ELR (cell line): ENCODE measurements around the gene TVP23C.
"Not testable (repeated sequence)": the region's sequence is repeated elsewhere in the genome, so short reads cannot be mapped to it uniquely, and the experiment has no call there.

Experiments used
- DNase-seq: peaks from one replicate; pipeline ENCODE4 v3.0.0-alpha.2; 2015; ENCODE audit warnings: low read depth

Gene TVP23C

GRCh38 chr17:15526292-15527218 lies 36.7 kb downstream of the TVP23C start:
- DNase-seq = peak; percentile 75

- DNase-seq = not testable (repeated sequence)
Observed at GRCh38 chr17:15524990-15525985, 38.0 kb downstream of the TVP23C start.

GRCh38 chr17:15516150-15516549 lies 47.1 kb downstream of the TVP23C start:
- peak; percentile 91 for DNase-seq

- DNase-seq = no peak
Observed at GRCh38 chr17:15514469-15514868, 48.8 kb downstream of the TVP23C start.

- no peak for DNase-seq
Observed at GRCh38 chr17:15513856-15514459, 49.3 kb downstream of the TVP23C start.

- DNase-seq = no peak
Observed at GRCh38 chr17:15513058-15513791, 50.1 kb downstream of the TVP23C start.

GRCh38 chr17:15512071-15512709 lies 51.1 kb downstream of the TVP23C start:
- DNase-seq = no peak

- DNase-seq = no peak
Observed at GRCh38 chr17:15511142-15511541, 52.1 kb downstream of the TVP23C start.

GRCh38 chr17:15510361-15510760 lies 52.9 kb downstream of the TVP23C start:
- DNase-seq = peak; percentile 83

GRCh38 chr17:15509095-15509494 lies 54.2 kb downstream of the TVP23C start:
- no peak for DNase-seq

- DNase-seq = no peak
Observed at GRCh38 chr17:15508466-15508865, 54.8 kb downstream of the TVP23C start.

- no peak for DNase-seq
Observed at GRCh38 chr17:15507896-15508295, 55.4 kb downstream of the TVP23C start.

GRCh38 chr17:15507001-15507400 lies 56.3 kb downstream of the TVP23C start:
- DNase-seq = no peak

GRCh38 chr17:15505708-15506107 lies 57.6 kb downstream of the TVP23C start:
- not testable (repeated sequence) for DNase-seq

- no peak for DNase-seq
Observed at GRCh38 chr17:15503731-15504130, 59.6 kb downstream of the TVP23C start.

- DNase-seq = peak; percentile 83
Observed at GRCh38 chr17:15502369-15503112, 60.7 kb downstream of the TVP23C start.

- DNase-seq = no peak
Observed at GRCh38 chr17:15501793-15502192, 61.5 kb downstream of the TVP23C start.

- DNase-seq = peak; percentile 58
Observed at GRCh38 chr17:15501282-15501681, 62.0 kb downstream of the TVP23C start.

- DNase-seq = peak; percentile 46
Observed at GRCh38 chr17:15498107-15498506, 65.2 kb downstream of the TVP23C start.
